ENCODE measurements around the gene RIMS1. TPM values are rescaled to one million over a fixed set of nuclear protein-coding genes. Genes with fewer than 3 reads are reported as not detected.

The RIMS1 gene
- total and polyA plus RNA-seq, 2 of the 13 experiments (the other 11 are each of a cell fraction or from before 2014, with no cell fraction given) = not detected

DNA sequence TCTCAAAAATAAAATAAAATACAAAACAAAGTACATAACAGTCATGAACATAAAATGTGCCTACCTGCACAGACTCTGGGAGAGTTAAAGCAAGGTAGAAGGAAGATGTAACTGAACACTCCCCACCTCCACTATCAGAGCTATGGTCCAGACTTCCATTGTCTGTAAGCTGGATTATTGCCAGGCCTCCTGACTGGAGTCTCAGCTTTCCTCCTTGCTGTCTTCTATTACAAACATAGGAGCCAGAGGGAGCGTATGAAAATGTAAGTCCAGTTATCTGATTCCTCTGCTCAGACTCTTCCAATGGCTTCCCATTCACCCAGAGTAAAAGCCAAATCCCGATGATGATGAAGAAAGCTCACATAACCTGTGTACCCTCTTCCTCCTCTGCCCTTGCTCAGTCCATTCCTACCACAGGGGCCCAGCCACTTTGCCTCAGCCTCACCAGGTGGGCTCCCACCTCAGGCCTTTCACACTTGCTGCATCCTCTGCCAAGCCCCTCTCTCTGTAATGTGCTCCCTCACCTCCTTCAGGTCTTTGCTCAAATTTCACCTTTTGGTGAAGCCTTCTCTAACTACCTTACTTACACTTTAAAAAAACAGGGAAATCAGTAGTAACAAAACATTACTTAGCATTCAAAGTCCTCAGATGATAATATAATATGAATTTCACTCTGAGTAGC, 194.1 kb downstream of the RIMS1 start:
- intact Hi-C loops (cut with micrococcal nuclease; ENCODE audit: unreplicated experiment) (no loop called here), in situ Hi-C loops (cut with HindIII; ENCODE audit: extremely low pct_ligation_motif_present, low pct_unique_long_range_greater_than_20kb) (loop anchor here (25.0 kb wide), 2 partner anchors 468 to 693 kb away; no protein-coding TSS in a partner anchor)
- ChIA-PET POLR2A (no interaction called here), CTCF (ENCODE audit: low intra/inter-chr PET ratio, low total read pairs) (no interaction called here)
- ATAC-seq = no peak
- no peaks in the 10 kb centered on the region for H3K27me3 ChIP-seq (ENCODE audit: control insufficient read depth in 1 of 2, insufficient read depth in 2 of 2, low read length in 2 of 2)
- no peaks in the 10 kb centered on the region for H3K36me3 ChIP-seq (replicated peaks in 1 of 2; ENCODE audit: control insufficient read depth in 1 of 2, insufficient read depth in 2 of 2, low read length in 2 of 2)
- H3K9me3 ChIP-seq (ENCODE audit: low read length) = no peaks in the 10 kb centered on the region
- 8% methylated on average over 2 of the region's 2 CpGs for WGBS (ENCODE audit: low lambda C conversion rate)
- no peak overlapping the region for H3K4me2 ChIP-seq (ENCODE audit: low read depth, low read length)
- no peak for DNase-seq (ENCODE audit: low spot score)
- no peaks in the 10 kb centered on the region for H3K4me1 ChIP-seq (ENCODE audit: insufficient read depth, low read length)
- H4K20me1 ChIP-seq (ENCODE audit: insufficient read depth, low read length) = no peaks in the 10 kb centered on the region
- TF ChIP-seq ZNF619 (CRISPR knock-in tag; IDR thresholded peaks at IDR 0.05) (no peak), FOSL2 (CRISPR knock-in tag; IDR thresholded peaks at IDR 0.05) (no peak), SRSF4 (IDR thresholded peaks at IDR 0.05; ENCODE audit: low read depth, low read length, poor library complexity, severe bottlenecking) (no peak), KDM2A (CRISPR knock-in tag; IDR thresholded peaks at IDR 0.05; ENCODE audit: borderline replicate concordance, low read depth) (no peak), LCORL (IDR thresholded peaks at IDR 0.05) (no peak), LCORL (CRISPR knock-in tag; IDR thresholded peaks at IDR 0.05) (no peak), ZNF883 (CRISPR knock-in tag; IDR thresholded peaks at IDR 0.05; ENCODE audit: not compliant biosample characterization) (no peak), MEIS2 (CRISPR knock-in tag; IDR thresholded peaks at IDR 0.05) (no peak), ATF7 (IDR thresholded peaks at IDR 0.05) (no peak), ATF7 (CRISPR knock-in tag; IDR thresholded peaks at IDR 0.05) (no peak)
- H2AFZ ChIP-seq (ENCODE audit: low read length) = no peak overlapping the region
- no peak overlapping the region for H3K27ac ChIP-seq (ENCODE audit: extremely low read length, insufficient read depth, low read length)
- BruUV-seq (replicated peaks) = no TSS peak
- H3K9ac ChIP-seq (ENCODE audit: insufficient read depth, low read depth, low read length) = no peak overlapping the region
- H3K79me2 ChIP-seq (ENCODE audit: insufficient read depth, low read length) = no peaks in the 10 kb centered on the region
- FAIRE-seq = no peak
- H3K4me3 ChIP-seq (replicated peaks in 1 of 3; ENCODE audit: insufficient read depth in 1 of 3, low read depth in 2 of 3, low read length in 3 of 3) = no peak overlapping the region

DNA sequence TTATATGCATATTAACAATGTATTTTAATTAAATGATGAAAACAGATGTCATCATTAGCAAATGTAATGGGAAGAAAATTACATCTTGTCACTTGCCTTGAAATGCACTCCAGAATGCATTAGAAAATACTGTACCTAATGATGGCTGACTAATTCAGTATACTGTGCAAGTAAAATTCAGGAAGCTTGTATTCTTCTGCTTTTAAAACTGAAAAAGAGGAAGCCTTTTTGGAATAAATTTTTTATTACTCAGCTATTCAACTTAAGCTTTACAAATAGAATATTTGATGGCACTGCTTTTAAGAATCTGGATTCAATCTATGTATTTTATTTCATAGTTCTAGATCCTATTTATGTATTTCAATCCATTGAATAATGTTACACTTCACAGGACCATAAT, 195.5 kb downstream of the RIMS1 start:
- DNase-seq (ENCODE audit: low spot score) = no peak
- in situ Hi-C loops (cut with HindIII; ENCODE audit: extremely low pct_ligation_motif_present, low pct_unique_long_range_greater_than_20kb) = loop anchor here (25.0 kb wide), 2 partner anchors 470 to 695 kb away; no protein-coding TSS in a partner anchor
- Histone ChIP-seq H3K9ac (ENCODE audit: insufficient read depth, low read depth, low read length) (no peak overlapping the region), H2AFZ (ENCODE audit: low read length) (no peak overlapping the region), H3K4me2 (ENCODE audit: low read depth, low read length) (no peak overlapping the region), H3K4me3 (replicated peaks in 1 of 3; ENCODE audit: insufficient read depth in 1 of 3, low read depth in 2 of 3, low read length in 3 of 3) (no peak overlapping the region), H3K27ac (ENCODE audit: extremely low read length, insufficient read depth, low read length) (no peak overlapping the region), H3K79me2 (ENCODE audit: insufficient read depth, low read length) (no peaks in the 10 kb centered on the region), H3K9me3 (ENCODE audit: low read length) (no peaks in the 10 kb centered on the region), H3K36me3 (replicated peaks in 1 of 2; ENCODE audit: control insufficient read depth in 1 of 2, insufficient read depth in 2 of 2, low read length in 2 of 2) (no peaks in the 10 kb centered on the region), H3K4me1 (ENCODE audit: insufficient read depth, low read length) (no peaks in the 10 kb centered on the region), H3K27me3 (ENCODE audit: control insufficient read depth in 1 of 2, insufficient read depth in 2 of 2, low read length in 2 of 2) (no peaks in the 10 kb centered on the region), H4K20me1 (ENCODE audit: insufficient read depth, low read length) (no peaks in the 10 kb centered on the region)
- intact Hi-C loops (cut with micrococcal nuclease; ENCODE audit: unreplicated experiment) = no loop called here
- ChIA-PET POLR2A (no interaction called here), CTCF (ENCODE audit: low intra/inter-chr PET ratio, low total read pairs) (no interaction called here)
- ATAC-seq = no peak
- BruUV-seq (replicated peaks) = no TSS peak
- no peak for FAIRE-seq
- TF ChIP-seq, protein P1, sequence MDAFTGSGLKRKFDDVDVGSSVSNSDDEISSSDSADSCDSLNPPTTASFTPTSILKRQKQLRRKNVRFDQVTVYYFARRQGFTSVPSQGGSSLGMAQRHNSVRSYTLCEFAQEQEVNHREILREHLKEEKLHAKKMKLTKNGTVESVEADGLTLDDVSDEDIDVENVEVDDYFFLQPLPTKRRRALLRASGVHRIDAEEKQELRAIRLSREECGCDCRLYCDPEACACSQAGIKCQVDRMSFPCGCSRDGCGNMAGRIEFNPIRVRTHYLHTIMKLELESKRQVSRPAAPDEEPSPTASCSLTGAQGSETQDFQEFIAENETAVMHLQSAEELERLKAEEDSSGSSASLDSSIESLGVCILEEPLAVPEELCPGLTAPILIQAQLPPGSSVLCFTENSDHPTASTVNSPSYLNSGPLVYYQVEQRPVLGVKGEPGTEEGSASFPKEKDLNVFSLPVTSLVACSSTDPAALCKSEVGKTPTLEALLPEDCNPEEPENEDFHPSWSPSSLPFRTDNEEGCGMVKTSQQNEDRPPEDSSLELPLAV (CRISPR knock-in tag; conservative IDR thresholded peaks at IDR 0.05; ENCODE audit: low read depth) = no peak
- TF ChIP-seq, protein P2, sequence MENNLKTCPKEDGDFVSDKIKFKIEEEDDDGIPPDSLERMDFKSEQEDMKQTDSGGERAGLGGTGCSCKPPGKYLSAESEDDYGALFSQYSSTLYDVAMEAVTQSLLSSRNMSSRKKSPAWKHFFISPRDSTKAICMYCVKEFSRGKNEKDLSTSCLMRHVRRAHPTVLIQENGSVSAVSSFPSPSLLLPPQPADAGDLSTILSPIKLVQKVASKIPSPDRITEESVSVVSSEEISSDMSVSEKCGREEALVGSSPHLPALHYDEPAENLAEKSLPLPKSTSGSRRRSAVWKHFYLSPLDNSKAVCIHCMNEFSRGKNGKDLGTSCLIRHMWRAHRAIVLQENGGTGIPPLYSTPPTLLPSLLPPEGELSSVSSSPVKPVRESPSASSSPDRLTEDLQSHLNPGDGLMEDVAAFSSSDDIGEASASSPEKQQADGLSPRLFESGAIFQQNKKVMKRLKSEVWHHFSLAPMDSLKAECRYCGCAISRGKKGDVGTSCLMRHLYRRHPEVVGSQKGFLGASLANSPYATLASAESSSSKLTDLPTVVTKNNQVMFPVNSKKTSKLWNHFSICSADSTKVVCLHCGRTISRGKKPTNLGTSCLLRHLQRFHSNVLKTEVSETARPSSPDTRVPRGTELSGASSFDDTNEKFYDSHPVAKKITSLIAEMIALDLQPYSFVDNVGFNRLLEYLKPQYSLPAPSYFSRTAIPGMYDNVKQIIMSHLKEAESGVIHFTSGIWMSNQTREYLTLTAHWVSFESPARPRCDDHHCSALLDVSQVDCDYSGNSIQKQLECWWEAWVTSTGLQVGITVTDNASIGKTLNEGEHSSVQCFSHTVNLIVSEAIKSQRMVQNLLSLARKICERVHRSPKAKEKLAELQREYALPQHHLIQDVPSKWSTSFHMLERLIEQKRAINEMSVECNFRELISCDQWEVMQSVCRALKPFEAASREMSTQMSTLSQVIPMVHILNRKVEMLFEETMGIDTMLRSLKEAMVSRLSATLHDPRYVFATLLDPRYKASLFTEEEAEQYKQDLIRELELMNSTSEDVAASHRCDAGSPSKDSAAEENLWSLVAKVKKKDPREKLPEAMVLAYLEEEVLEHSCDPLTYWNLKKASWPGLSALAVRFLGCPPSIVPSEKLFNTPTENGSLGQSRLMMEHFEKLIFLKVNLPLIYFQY (CRISPR knock-in tag; IDR thresholded peaks at IDR 0.05; ENCODE audit: borderline replicate concordance) = no peak
- no peak for TF ChIP-seq KMT2B (CRISPR knock-in tag; IDR thresholded peaks at IDR 0.05)
- TF ChIP-seq ZNF569 (CRISPR knock-in tag; IDR thresholded peaks at IDR 0.05; ENCODE audit: borderline replicate concordance) = no peak
- TF ChIP-seq ZNF317 (CRISPR knock-in tag; IDR thresholded peaks at IDR 0.05) = no peak

Data from HepG2 (cell line).